Trophoblast cell (in vitro differentiated cells and primary cell): ENCODE data around the gene ACAD9. TPM values are rescaled to one million over a fixed set of nuclear protein-coding genes. Genes with fewer than 3 reads are reported as not detected.
"Not testable (repeated sequence)": the region's sequence is repeated elsewhere in the genome, so short reads cannot be mapped to it uniquely, and the experiment has no call there.

Experiments
- DNase-seq, 2 donors: peaks; one replicate each; pipeline ENCODE4 v3.0.0-alpha.2; 2016
- H2AFZ ChIP-seq: 2 replicates; pipeline ENCODE4 v1.6.1; 2013; ENCODE audit warnings: low read length, moderate library complexity, mild to moderate bottlenecking; ENCODE audit not compliant: insufficient read depth, poor library complexity
- H2AK5ac ChIP-seq: 2 replicates; pipeline ENCODE4 v1.6.1; 2013; ENCODE audit warnings: mild to moderate bottlenecking, low read length
- H2BK120ac ChIP-seq: 2 replicates; pipeline ENCODE4 v1.6.1; 2013; ENCODE audit warnings: low read length, mild to moderate bottlenecking, moderate library complexity; ENCODE audit not compliant: insufficient read depth, poor library complexity
- H2BK12ac ChIP-seq: 2 replicates; pipeline ENCODE4 v1.6.1; 2013; ENCODE audit warnings: mild to moderate bottlenecking, low read length, moderate library complexity
- H2BK5ac ChIP-seq: 2 replicates; pipeline ENCODE4 v1.6.1; 2013; ENCODE audit warnings: low read length, low read depth, moderate library complexity, mild to moderate bottlenecking; ENCODE audit not compliant: poor library complexity
- H3K14ac ChIP-seq: 2 replicates; pipeline ENCODE4 v1.6.1; 2013; ENCODE audit warnings: mild to moderate bottlenecking, low read length
- H3K18ac ChIP-seq: 2 replicates; pipeline ENCODE4 v1.6.1; 2013; ENCODE audit warnings: mild to moderate bottlenecking, low read length
- H3K23ac ChIP-seq: 2 replicates; pipeline ENCODE4 v1.6.1; 2013; ENCODE audit warnings: low read length
- H3K27ac ChIP-seq: 2 replicates; pipeline ENCODE4 v1.5.1; 2013; ENCODE audit warnings: low read depth, mild to moderate bottlenecking, inconsistent platforms, low read length, moderate library complexity
- H3K27me3 ChIP-seq: 2 replicates; pipeline ENCODE4 v1.6.1; 2013; ENCODE audit warnings: inconsistent platforms, mild to moderate bottlenecking, low read length, moderate library complexity; ENCODE audit not compliant: insufficient read depth
- H3K36me3 ChIP-seq, 2 experiments: 1 replicate in 1 of 2; 2 replicates in 1 of 2; pipeline ENCODE4 v1.6.1; 2013; ENCODE audit warnings: low read length in 2 of 2, mild to moderate bottlenecking in 2 of 2, moderate library complexity in 1 of 2; ENCODE audit not compliant: insufficient read depth in 2 of 2, control insufficient read depth in 1 of 2
- H3K4ac ChIP-seq: 2 replicates; pipeline ENCODE4 v1.6.1; 2013; ENCODE audit warnings: low read depth, mild to moderate bottlenecking, low read length, moderate library complexity
- H3K4me1 ChIP-seq, 2 experiments: 1 replicate in 1 of 2; 2 replicates in 1 of 2; pipeline ENCODE4 v1.6.1; 2013; ENCODE audit warnings: low read length in 2 of 2, mild to moderate bottlenecking in 2 of 2, moderate library complexity in 1 of 2; ENCODE audit not compliant: insufficient read depth in 2 of 2, control insufficient read depth in 1 of 2
- H3K4me2 ChIP-seq: 2 replicates; pipeline ENCODE4 v1.6.1; 2013; ENCODE audit warnings: inconsistent platforms, mild to moderate bottlenecking, low read length, moderate library complexity
- H3K4me3 ChIP-seq: 2 replicates; pipeline ENCODE4 v1.5.1; 2013; ENCODE audit warnings: mild to moderate bottlenecking, low read depth, low read length, inconsistent platforms
- H3K79me1 ChIP-seq: one replicate; pipeline ENCODE4 v1.6.1; 2013; ENCODE audit warnings: low read length
- H3K79me2 ChIP-seq: 2 replicates; pipeline ENCODE4 v1.6.1; 2013; ENCODE audit warnings: low read length, mild to moderate bottlenecking; ENCODE audit not compliant: control insufficient read depth, insufficient read depth, poor library complexity
- H3K9ac ChIP-seq: 2 replicates; pipeline ENCODE4 v1.6.1; 2013; ENCODE audit warnings: mild to moderate bottlenecking, low read length
- H3K9me3 ChIP-seq: 2 replicates; pipeline ENCODE4 v1.6.1; 2013; ENCODE audit warnings: low read depth, mild to moderate bottlenecking, control low read depth, inconsistent platforms, low read length; ENCODE audit not compliant: insufficient read depth
- H4K12ac ChIP-seq: 2 replicates; pipeline ENCODE4 v1.6.1; 2013; ENCODE audit warnings: low read depth, mild to moderate bottlenecking, low read length, moderate library complexity
- H4K8ac ChIP-seq: 2 replicates; pipeline ENCODE4 v1.6.1; 2013; ENCODE audit warnings: low read depth, mild to moderate bottlenecking, low read length, moderate library complexity
- H4K91ac ChIP-seq: one replicate; pipeline ENCODE4 v1.6.1; 2013; ENCODE audit warnings: low read depth, mild to moderate bottlenecking, low read length, moderate library complexity
- WGBS: extraction: QIAGEN DNeasy Blood & Tissue Kit; methylation state at CpG from one replicate; pipeline ENCODE4 v1.1.7; 2013; ENCODE audit warnings: missing lambda C conversion rate; ENCODE audit not compliant: insufficient read length, insufficient coverage; ENCODE audit errors: extremely low coverage; 5-methylcytosine and 5-hydroxymethylcytosine counted together
- polyA plus RNA-seq: library from polyadenylated mRNA; stranded (reverse); fragments of 200-250 nt; gene quantifications from 2 replicates; pipeline ENCODE4 v1.2.3, GENCODE V29; 2013

The ACAD9 gene
- 26.2 and 28.2 TPM in 2 replicates for polyA plus RNA-seq

- no CpG with 5 or more reads among the region's 65 CpGs for WGBS
- H2BK5ac ChIP-seq = peak within 1 kb of the TSS; percentile 90
- H2BK12ac ChIP-seq = no peak within 1 kb of the TSS
- H2AFZ ChIP-seq = peak within 1 kb of the TSS; percentile 95
- H4K12ac ChIP-seq = peak within 1 kb of the TSS; percentile 95
- peak; percentile 99 to 100 for DNase-seq
- peak within 1 kb of the TSS; percentile 93 for H3K14ac ChIP-seq
- H4K8ac ChIP-seq = peak within 1 kb of the TSS; percentile 98
- peak within 1 kb of the TSS; percentile 91 for H4K91ac ChIP-seq
- H3K27me3 ChIP-seq = no peaks in the 10 kb centered on the region
- H3K9ac ChIP-seq = peak within 1 kb of the TSS; percentile 80
- H3K79me1 ChIP-seq = peaks cover 12% of the 10 kb centered on the region
- no peak within 1 kb of the TSS for H3K23ac ChIP-seq
- peaks cover 3 to 5% of the 10 kb centered on the region in 2 experiments for H3K36me3 ChIP-seq
- H3K4me3 ChIP-seq = peak within 1 kb of the TSS; percentile 92
- H3K9me3 ChIP-seq = no peaks in the 10 kb centered on the region
- H3K4ac ChIP-seq = peak within 1 kb of the TSS; percentile 89
- H3K4me1 ChIP-seq = peaks cover 8 to 15% of the 10 kb centered on the region in 2 experiments
- peak within 1 kb of the TSS; percentile 68 for H3K4me2 ChIP-seq
- H3K18ac ChIP-seq = peak within 1 kb of the TSS; percentile 95
- H3K79me2 ChIP-seq = peaks cover 11% of the 10 kb centered on the region
- peak within 1 kb of the TSS; percentile 85 for H3K27ac ChIP-seq
- H2AK5ac ChIP-seq = peak within 1 kb of the TSS; percentile 52
- H2BK120ac ChIP-seq = peak within 1 kb of the TSS; percentile 95
These were observed at the start of gene ACAD9 for GRCh38 chr3:128879125-128879969. TSS of gene ACAD9 (plus strand) at chr3:128879620. CDS start at chr3:128879692, 72 bp downstream.

GRCh38 chr3:128829925-128830625 is 49.3 kb upstream of the ACAD9 start:
- H3K14ac ChIP-seq, H2BK12ac ChIP-seq, H3K23ac ChIP-seq, H2AK5ac ChIP-seq, H4K8ac ChIP-seq, H3K27ac ChIP-seq, H2BK5ac ChIP-seq, DNase-seq, H3K4me1 ChIP-seq, H3K9ac ChIP-seq, H3K4me2 ChIP-seq, H4K91ac ChIP-seq, H3K4ac ChIP-seq, H3K36me3 ChIP-seq, H3K9me3 ChIP-seq, H2AFZ ChIP-seq, H2BK120ac ChIP-seq, H3K18ac ChIP-seq, H3K4me3 ChIP-seq, H3K27me3 ChIP-seq, H3K79me2 ChIP-seq, H4K12ac ChIP-seq, H3K79me1 ChIP-seq: not testable (repeated sequence)
- WGBS = no CpG with 5 or more reads among the region's 7 CpGs

GRCh38 chr3:128830762-128831161 is 48.7 kb upstream of the ACAD9 start:
- H3K36me3 ChIP-seq, H2BK5ac ChIP-seq, H3K9me3 ChIP-seq, H3K23ac ChIP-seq, H2BK120ac ChIP-seq, H2AFZ ChIP-seq, H3K79me2 ChIP-seq, H3K27ac ChIP-seq, H2AK5ac ChIP-seq, DNase-seq, H3K4me1 ChIP-seq, H3K18ac ChIP-seq, H3K9ac ChIP-seq, H3K14ac ChIP-seq, H3K4me3 ChIP-seq, H2BK12ac ChIP-seq, H4K8ac ChIP-seq, H4K12ac ChIP-seq, H3K27me3 ChIP-seq, H4K91ac ChIP-seq, H3K4ac ChIP-seq, H3K79me1 ChIP-seq, H3K4me2 ChIP-seq: not testable (repeated sequence)
- no CpG with 5 or more reads among the region's 5 CpGs for WGBS

- H3K4me1 ChIP-seq, H3K14ac ChIP-seq: not testable (repeated sequence)
These were observed 46.4 kb upstream of the ACAD9 start for GRCh38 chr3:128832979-128833378.

More at GRCh38 chr3:128832979-128833378, 46.4 kb upstream of the ACAD9 start:
- H3K4me2 ChIP-seq, DNase-seq, H4K12ac ChIP-seq, H3K27me3 ChIP-seq, H4K8ac ChIP-seq, H3K9me3 ChIP-seq, H3K27ac ChIP-seq, H2BK5ac ChIP-seq, H3K79me2 ChIP-seq, H3K4me3 ChIP-seq, H3K79me1 ChIP-seq, H2AFZ ChIP-seq, H2BK12ac ChIP-seq, H3K36me3 ChIP-seq, H2AK5ac ChIP-seq, H4K91ac ChIP-seq, H3K23ac ChIP-seq, H3K4ac ChIP-seq, H2BK120ac ChIP-seq, H3K18ac ChIP-seq, H3K9ac ChIP-seq: not testable (repeated sequence)
- no CpG with 5 or more reads among the region's 5 CpGs for WGBS
